Astrocyte (in vitro differentiated cells and primary cell): Measurements from ENCODE around the gene CDC42EP3. TPM values are rescaled to one million over a fixed set of nuclear protein-coding genes. Genes with fewer than 3 reads are reported as not detected.

ENCODE experiments used
- DNase-seq: peaks from one replicate; pipeline ENCODE4 v3.0.0-alpha.2; 2010; ENCODE audit warnings: low read depth
- FAIRE-seq: peaks from 2 replicates; lab custom pipeline; 2011; peaks lifted over from hg19 to GRCh38; lab: Jason Lieb, UNC
- H2AFZ ChIP-seq: 2 replicates; pipeline ENCODE4 v1.6.0; 2012; ENCODE audit warnings: low read depth, low read length, inconsistent platforms
- H3K27ac ChIP-seq: 2 replicates; pipeline ENCODE4 v1.5.1; 2011; ENCODE audit warnings: low read depth, low read length, inconsistent platforms
- H3K27me3 ChIP-seq: 2 replicates; pipeline ENCODE4 v1.6.0; 2011; ENCODE audit warnings: low read length, inconsistent platforms; ENCODE audit not compliant: insufficient read depth
- H3K36me3 ChIP-seq: 2 replicates; pipeline ENCODE4 v1.5.1; 2011; ENCODE audit warnings: low read length, inconsistent platforms; ENCODE audit not compliant: insufficient read depth
- H3K4me1 ChIP-seq: 2 replicates; pipeline ENCODE4 v1.5.1; 2011; ENCODE audit warnings: low read length, inconsistent platforms; ENCODE audit not compliant: insufficient read depth
- H3K4me2 ChIP-seq: 2 replicates; pipeline ENCODE4 v1.6.0; 2012; ENCODE audit warnings: low read length, inconsistent platforms
- H3K4me3 ChIP-seq: 2 replicates; pipeline ENCODE4 v1.5.1; 2011; ENCODE audit warnings: low read depth, mild to moderate bottlenecking, low read length, inconsistent platforms; ENCODE audit not compliant: insufficient read depth
- H3K79me2 ChIP-seq: 2 replicates; pipeline ENCODE4 v1.6.0; 2012; ENCODE audit warnings: mild to moderate bottlenecking, low read length, inconsistent platforms; ENCODE audit not compliant: insufficient read depth
- H3K9ac ChIP-seq: 2 replicates; pipeline ENCODE4 v1.6.0; 2012; ENCODE audit warnings: mild to moderate bottlenecking, low read length, inconsistent platforms
- H3K9me3 ChIP-seq: 2 replicates; pipeline ENCODE4 v1.5.1; 2012; ENCODE audit warnings: low read depth, mild to moderate bottlenecking, low read length, inconsistent platforms; ENCODE audit not compliant: insufficient read depth
- H4K20me1 ChIP-seq: 2 replicates; pipeline ENCODE4 v1.6.0; 2012; ENCODE audit warnings: low read length, inconsistent platforms; ENCODE audit not compliant: insufficient read depth
- H3K27ac Mint-ChIP-seq: one replicate; pipeline ENCODE4 v1.8.0; 2021; ENCODE audit warnings: mild to moderate bottlenecking, mixed read lengths; ENCODE audit not compliant: unreplicated experiment
- H3K27me3 Mint-ChIP-seq: one replicate; pipeline ENCODE4 v1.8.0; 2021; ENCODE audit warnings: low read depth, mixed read lengths; ENCODE audit not compliant: unreplicated experiment
- H3K36me3 Mint-ChIP-seq: one replicate; pipeline ENCODE4 v1.8.0; 2021; ENCODE audit warnings: low read depth, mixed read lengths; ENCODE audit not compliant: unreplicated experiment
- H3K4me1 Mint-ChIP-seq: one replicate; pipeline ENCODE4 v1.8.0; 2021; ENCODE audit warnings: low read depth, mixed read lengths; ENCODE audit not compliant: unreplicated experiment
- H3K4me3 Mint-ChIP-seq: one replicate; pipeline ENCODE4 v1.8.0; 2021; ENCODE audit warnings: mild to moderate bottlenecking, moderate library complexity, mixed read lengths; ENCODE audit not compliant: unreplicated experiment
- H3K9me3 Mint-ChIP-seq: one replicate; pipeline ENCODE4 v1.8.0; 2021; ENCODE audit warnings: mild to moderate bottlenecking, mixed read lengths; ENCODE audit not compliant: unreplicated experiment
- EZH2 ChIP-seq: IDR thresholded peaks from 2 replicates; pipeline ENCODE4 v1.6.1; 2012; ENCODE audit warnings: mild to moderate bottlenecking, low read length, inconsistent platforms; ENCODE audit not compliant: insufficient read depth
- total RNA-seq: library from RNA; stranded (reverse); gene quantifications from 2 replicates; pipeline ENCODE4 v1.2.1, GENCODE V29; 2021
- TF ChIP-seq, protein P1 (sequence below): IDR thresholded peaks from 2 replicates; pipeline ENCODE4 v1.5.1; 2011; ENCODE audit warnings: low read depth, mild to moderate bottlenecking, inconsistent platforms, low read length, moderate library complexity; ENCODE audit not compliant: insufficient read depth

CDC42EP3 gene
- total RNA-seq, 1 donor from 2014 or later, result 94.3 TPM

DNA sequence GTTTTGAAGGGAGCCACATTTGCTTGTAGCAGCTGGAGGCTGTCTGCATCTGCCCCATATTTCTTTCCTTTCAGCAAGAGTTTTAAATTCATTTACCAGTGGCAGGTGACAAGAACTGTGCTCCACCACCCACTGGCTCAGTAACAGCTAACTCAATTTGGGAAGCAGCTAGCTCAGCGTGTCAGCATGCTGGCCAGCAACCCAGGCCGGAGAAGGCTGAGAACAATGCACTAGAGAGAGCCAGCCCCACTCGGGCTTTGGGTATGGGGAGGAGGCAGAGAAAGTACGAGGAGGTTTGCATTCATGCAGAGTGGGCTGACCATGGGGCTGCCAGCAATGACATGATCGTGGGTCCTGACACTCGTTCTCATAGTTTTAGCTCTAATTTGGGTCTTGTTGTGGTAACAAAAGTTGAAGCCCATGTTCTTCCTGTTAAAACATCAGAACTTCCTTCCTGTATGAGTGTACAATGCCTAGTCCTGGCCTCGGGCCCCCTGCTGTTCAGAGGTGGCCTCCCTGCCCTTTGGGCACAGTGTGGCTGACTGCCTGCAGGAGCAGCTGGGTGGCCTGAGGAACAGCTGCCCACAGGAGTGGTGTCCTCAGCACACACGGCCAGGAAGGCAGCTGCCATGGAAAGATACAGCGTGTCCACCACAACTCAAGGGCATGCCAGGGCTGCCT, 23.0 kb downstream of the CDC42EP3 start:
- peaks cover 98% of the 10 kb centered on the region for H3K79me2 ChIP-seq
- H3K27ac Mint-ChIP-seq, result peak overlapping the region; percentile 13
- H3K4me3 Mint-ChIP-seq, result no peak overlapping the region
- no peak overlapping the region for H3K9ac ChIP-seq
- no peak overlapping the region for H2AFZ ChIP-seq
- TF ChIP-seq EZH2, result no peak
- TF ChIP-seq, protein P1, sequence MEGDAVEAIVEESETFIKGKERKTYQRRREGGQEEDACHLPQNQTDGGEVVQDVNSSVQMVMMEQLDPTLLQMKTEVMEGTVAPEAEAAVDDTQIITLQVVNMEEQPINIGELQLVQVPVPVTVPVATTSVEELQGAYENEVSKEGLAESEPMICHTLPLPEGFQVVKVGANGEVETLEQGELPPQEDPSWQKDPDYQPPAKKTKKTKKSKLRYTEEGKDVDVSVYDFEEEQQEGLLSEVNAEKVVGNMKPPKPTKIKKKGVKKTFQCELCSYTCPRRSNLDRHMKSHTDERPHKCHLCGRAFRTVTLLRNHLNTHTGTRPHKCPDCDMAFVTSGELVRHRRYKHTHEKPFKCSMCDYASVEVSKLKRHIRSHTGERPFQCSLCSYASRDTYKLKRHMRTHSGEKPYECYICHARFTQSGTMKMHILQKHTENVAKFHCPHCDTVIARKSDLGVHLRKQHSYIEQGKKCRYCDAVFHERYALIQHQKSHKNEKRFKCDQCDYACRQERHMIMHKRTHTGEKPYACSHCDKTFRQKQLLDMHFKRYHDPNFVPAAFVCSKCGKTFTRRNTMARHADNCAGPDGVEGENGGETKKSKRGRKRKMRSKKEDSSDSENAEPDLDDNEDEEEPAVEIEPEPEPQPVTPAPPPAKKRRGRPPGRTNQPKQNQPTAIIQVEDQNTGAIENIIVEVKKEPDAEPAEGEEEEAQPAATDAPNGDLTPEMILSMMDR, result no peak
- peaks cover 45% of the 10 kb centered on the region for H3K4me1 ChIP-seq
- H3K4me1 Mint-ChIP-seq, result peaks cover 49% of the 10 kb centered on the region
- H3K9me3 ChIP-seq, result no peaks in the 10 kb centered on the region
- DNase-seq (no peak), FAIRE-seq (no peak)
- H3K36me3 Mint-ChIP-seq, result peaks cover 33% of the 10 kb centered on the region
- H3K9me3 Mint-ChIP-seq, result peaks cover 2% of the 10 kb centered on the region
- H3K27me3 Mint-ChIP-seq, result no peaks in the 10 kb centered on the region
- peaks cover 48% of the 10 kb centered on the region for H3K36me3 ChIP-seq
- H3K4me2 ChIP-seq, result no peak overlapping the region
- no peaks in the 10 kb centered on the region for H3K27me3 ChIP-seq
- H4K20me1 ChIP-seq, result peaks cover 79% of the 10 kb centered on the region
- H3K27ac ChIP-seq, result peak overlapping the region; percentile 32
- no peak overlapping the region for H3K4me3 ChIP-seq

DNA sequence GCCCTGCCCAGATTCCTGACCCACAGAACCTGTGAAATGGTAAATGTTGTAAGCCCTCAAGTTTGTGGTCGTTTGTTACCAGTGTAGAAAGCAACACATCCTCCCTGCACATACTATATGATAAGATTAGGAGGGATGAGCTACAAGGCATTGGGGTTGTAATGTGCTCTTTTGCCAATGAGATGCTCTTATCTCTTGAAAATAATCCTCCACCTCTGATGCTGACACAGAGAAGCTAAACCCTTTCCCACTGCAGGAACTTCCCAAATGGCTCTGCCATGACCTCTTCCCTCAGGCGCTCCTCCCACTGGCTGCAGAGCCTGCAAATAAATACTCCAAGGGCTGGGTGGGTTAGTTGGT, 23.5 kb downstream of the CDC42EP3 start:
- H3K27ac Mint-ChIP-seq, result no peak overlapping the region
- Histone ChIP-seq H3K4me2 (no peak overlapping the region), H3K27me3 (no peaks in the 10 kb centered on the region), H3K36me3 (peaks cover 52% of the 10 kb centered on the region), H4K20me1 (peaks cover 77% of the 10 kb centered on the region), H2AFZ (no peak overlapping the region), H3K4me1 (peaks cover 42% of the 10 kb centered on the region), H3K9me3 (no peaks in the 10 kb centered on the region), H3K27ac (peak overlapping the region; percentile 6), H3K4me3 (no peak overlapping the region), H3K79me2 (peaks cover 98% of the 10 kb centered on the region), H3K9ac (no peak overlapping the region)
- no peaks in the 10 kb centered on the region for H3K27me3 Mint-ChIP-seq
- FAIRE-seq (no peak), DNase-seq (no peak)
- H3K9me3 Mint-ChIP-seq, result peaks cover 2% of the 10 kb centered on the region
- H3K4me1 Mint-ChIP-seq, result peaks cover 44% of the 10 kb centered on the region
- no peak for TF ChIP-seq EZH2
- TF ChIP-seq, protein P1, result no peak
- H3K4me3 Mint-ChIP-seq, result no peak overlapping the region
- H3K36me3 Mint-ChIP-seq, result peaks cover 38% of the 10 kb centered on the region

DNA sequence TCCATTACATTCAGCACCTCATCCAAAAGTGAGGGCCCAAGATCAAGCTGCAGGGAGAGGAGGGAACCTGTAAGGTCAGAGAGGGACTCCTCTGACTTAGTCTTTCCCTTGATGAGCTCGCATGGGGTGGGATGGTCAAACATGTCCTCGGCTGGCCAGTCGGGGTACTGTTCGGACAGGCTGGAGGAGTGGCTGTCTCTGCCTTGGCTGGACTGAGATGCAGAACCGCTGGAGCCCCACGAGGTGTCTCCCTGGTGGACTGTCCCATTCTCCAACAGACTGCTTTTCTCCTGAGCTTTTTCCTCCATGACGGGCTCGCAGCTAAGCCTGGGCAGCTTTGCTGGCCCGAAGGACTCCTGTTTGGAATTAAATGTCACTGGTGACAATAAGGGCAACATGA, 25.6 kb downstream of the CDC42EP3 start:
- Mint-ChIP-seq H3K4me3 (no peak overlapping the region), H3K27ac (no peak overlapping the region), H3K9me3 (peaks cover 2% of the 10 kb centered on the region), H3K27me3 (no peaks in the 10 kb centered on the region), H3K36me3 (peaks cover 51% of the 10 kb centered on the region), H3K4me1 (peaks cover 34% of the 10 kb centered on the region)
- TF ChIP-seq EZH2, result no peak
- TF ChIP-seq, protein P1, result no peak
- no peaks in the 10 kb centered on the region for H3K27me3 ChIP-seq
- no peak overlapping the region for H3K9ac ChIP-seq
- no peak overlapping the region for H3K27ac ChIP-seq
- no peak for DNase-seq
- no peaks in the 10 kb centered on the region for H3K9me3 ChIP-seq
- H4K20me1 ChIP-seq, result peaks cover 70% of the 10 kb centered on the region
- H3K79me2 ChIP-seq, result peaks cover 95% of the 10 kb centered on the region
- peaks cover 51% of the 10 kb centered on the region for H3K4me1 ChIP-seq
- peaks cover 61% of the 10 kb centered on the region for H3K36me3 ChIP-seq
- FAIRE-seq, result no peak
- H3K4me2 ChIP-seq, result peak overlapping the region; percentile 23
- no peak overlapping the region for H3K4me3 ChIP-seq
- H2AFZ ChIP-seq, result no peak overlapping the region
